A673 (cell line): ENCODE results near the gene ABCA13. TPM values are rescaled to one million over a fixed set of nuclear protein-coding genes. Genes with fewer than 3 reads are reported as not detected.

Experiments
- BruUV-seq: library from RNA; stranded (reverse); fragments of 400-500 nt; replicated peaks from 2 replicates; lab custom pipeline; 2021; lab: Mats Ljungman, UMichigan
- CTCF ChIA-PET: fragments of 300-600 bp; sonication (Branson Sonifier 250); formaldehyde crosslinking; loops from one replicate; lab custom pipeline; 2022; ENCODE audit warnings: antibody characterized with exemption; lab: Charles Lee
- POLR2A ChIA-PET: fragments of 300-600 bp; sonication (Branson Sonifier 250); formaldehyde crosslinking; loops from one replicate; lab custom pipeline; 2022; ENCODE audit warnings: antibody characterized with exemption; ENCODE audit not compliant: low non-redundant PET; lab: Charles Lee
- DNase-seq: peaks from one replicate; pipeline ENCODE4 v3.0.0-alpha.2; 2015; ENCODE audit warnings: low spot score
- H3K27ac ChIP-seq: fragments of 200-600 bp; sonication (generic); 2 replicates; pipeline ENCODE4 v1.5.1; 2016; ENCODE audit warnings: mixed run types, low read depth, mild to moderate bottlenecking, mixed read lengths, antibody characterized with exemption, low read length; ENCODE audit not compliant: poor library complexity, severe bottlenecking
- H3K27me3 ChIP-seq: fragments of 200-600 bp; sonication (generic); replicated peaks from 2 replicates; pipeline ENCODE4 v1.6.1; 2017; ENCODE audit warnings: mixed run types, low read depth, mild to moderate bottlenecking, mixed read lengths, antibody characterized with exemption, low read length; ENCODE audit not compliant: insufficient read depth, poor library complexity
- H3K36me3 ChIP-seq: fragments of 200-600 bp; sonication (generic); 2 replicates; pipeline ENCODE4 v1.6.1; 2016; ENCODE audit warnings: mixed run types, mild to moderate bottlenecking, mixed read lengths, antibody characterized with exemption, low read length; ENCODE audit not compliant: insufficient read depth, poor library complexity, severe bottlenecking
- H3K4me1 ChIP-seq: fragments of 200-600 bp; sonication (generic); 2 replicates; pipeline ENCODE4 v1.6.1; 2017; ENCODE audit warnings: mixed run types, mild to moderate bottlenecking, mixed read lengths, antibody characterized with exemption, low read length; ENCODE audit not compliant: insufficient read depth, poor library complexity, severe bottlenecking
- H3K4me3 ChIP-seq: fragments of 200-600 bp; sonication (generic); 2 replicates; pipeline ENCODE4 v1.5.1; 2016; ENCODE audit warnings: low read depth, mixed run types, mild to moderate bottlenecking, mixed read lengths, low read length; ENCODE audit not compliant: poor library complexity, severe bottlenecking
- H3K9me3 ChIP-seq: fragments of 200-600 bp; sonication (generic); 2 replicates; pipeline ENCODE4 v1.6.1; 2016; ENCODE audit warnings: mixed run types, low read depth, mild to moderate bottlenecking, mixed read lengths, antibody characterized with exemption, low read length; ENCODE audit not compliant: poor library complexity, severe bottlenecking
- CTCF ChIP-seq: fragments of 300-800, 200-600 bp; sonication (generic); conservative IDR thresholded peaks from 2 replicates; pipeline ENCODE4 v1.5.1; 2017; ENCODE audit warnings: low read depth, mild to moderate bottlenecking, antibody characterized with exemption, low read length, moderate library complexity, mixed read lengths
- EZH2 ChIP-seq: fragments of 200-600 bp; sonication (generic); IDR thresholded peaks from 2 replicates; pipeline ENCODE4 v1.6.1; 2017; ENCODE audit warnings: borderline replicate concordance, low read depth, mild to moderate bottlenecking, mixed read lengths, antibody characterized with exemption, low read length; ENCODE audit not compliant: poor library complexity, severe bottlenecking
- intact Hi-C: fragments of 100-400 bp; cut with micrococcal nuclease; formaldehyde crosslinking; loops from one replicate; pipeline ENCODE4 v1.10.0; 2022; ENCODE audit not compliant: unreplicated experiment
- total RNA-seq: library from RNA; stranded (reverse); gene quantifications from 2 replicates; pipeline ENCODE4 v1.2.3, GENCODE V29; 2021

Gene ABCA13
- total RNA-seq, 1 experiment from 2014 or later, result 15.6 TPM

- Histone ChIP-seq H3K4me3 (no peak overlapping the region), H3K4me1 (no peaks in the 10 kb centered on the region), H3K27ac (no peak overlapping the region), H3K36me3 (no peaks in the 10 kb centered on the region), H3K9me3 (no peaks in the 10 kb centered on the region), H3K27me3 (no peaks in the 10 kb centered on the region)
- POLR2A ChIA-PET, result no interaction called here
- no peak for DNase-seq
- no TSS peak for BruUV-seq
- CTCF ChIA-PET, result no interaction called here
- intact Hi-C loops, result no loop called here
- TF ChIP-seq CTCF, result no peak
- TF ChIP-seq EZH2, result no peak
These were observed 217.7 kb downstream of the ABCA13 start for GRCh38 chr7:48388911-48389310.

- no peaks in the 10 kb centered on the region for H3K27me3 ChIP-seq
- POLR2A ChIA-PET, result no interaction called here
- no peak for DNase-seq
- H3K27ac ChIP-seq, result no peak overlapping the region
- no peaks in the 10 kb centered on the region for H3K36me3 ChIP-seq
- CTCF ChIA-PET, result no interaction called here
- H3K9me3 ChIP-seq, result no peaks in the 10 kb centered on the region
- BruUV-seq, result no TSS peak
- H3K4me1 ChIP-seq, result no peaks in the 10 kb centered on the region
- intact Hi-C loops, result no loop called here
- TF ChIP-seq EZH2, result no peak
- no peak for TF ChIP-seq CTCF
- no peak overlapping the region for H3K4me3 ChIP-seq
These were observed 218.7 kb downstream of the ABCA13 start for GRCh38 chr7:48389977-48390376.

GRCh38 chr7:48390388-48391327 is 219.4 kb downstream of the ABCA13 start:
- TF ChIP-seq CTCF (no peak), EZH2 (no peak)

More at GRCh38 chr7:48390388-48391327, 219.4 kb downstream of the ABCA13 start:
- no peaks in the 10 kb centered on the region for H3K4me1 ChIP-seq
- BruUV-seq, result no TSS peak
- POLR2A ChIA-PET, result no interaction called here
- CTCF ChIA-PET, result no interaction called here
- H3K27me3 ChIP-seq, result no peaks in the 10 kb centered on the region
- no peaks in the 10 kb centered on the region for H3K36me3 ChIP-seq
- DNase-seq, result no peak
- H3K4me3 ChIP-seq, result no peak overlapping the region
- intact Hi-C loops, result no loop called here
- no peak overlapping the region for H3K27ac ChIP-seq
- no peaks in the 10 kb centered on the region for H3K9me3 ChIP-seq
